ENCODE results near the gene DPH3.

Gene DPH3

DNA sequence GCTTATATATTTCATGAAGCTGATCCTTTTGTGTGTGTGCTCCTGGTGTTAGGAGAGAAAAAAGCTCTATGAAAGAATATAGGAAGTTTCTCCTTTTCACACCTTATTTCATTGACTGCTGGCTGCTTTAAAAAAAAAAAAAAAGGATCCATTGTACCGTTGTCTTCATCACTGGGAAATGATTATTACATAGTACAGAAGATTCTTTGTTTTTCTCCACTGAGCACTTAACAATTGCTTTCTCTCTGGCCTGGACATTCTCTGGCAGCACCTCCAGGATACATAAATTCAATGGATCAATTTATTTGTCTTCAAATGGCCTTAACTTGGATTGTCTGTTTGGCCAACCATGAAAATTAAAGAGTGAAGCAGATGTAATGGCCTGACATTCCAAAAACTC, 37.2 kb downstream of the DPH3 start:
- DNase-seq = no peak

DNA sequence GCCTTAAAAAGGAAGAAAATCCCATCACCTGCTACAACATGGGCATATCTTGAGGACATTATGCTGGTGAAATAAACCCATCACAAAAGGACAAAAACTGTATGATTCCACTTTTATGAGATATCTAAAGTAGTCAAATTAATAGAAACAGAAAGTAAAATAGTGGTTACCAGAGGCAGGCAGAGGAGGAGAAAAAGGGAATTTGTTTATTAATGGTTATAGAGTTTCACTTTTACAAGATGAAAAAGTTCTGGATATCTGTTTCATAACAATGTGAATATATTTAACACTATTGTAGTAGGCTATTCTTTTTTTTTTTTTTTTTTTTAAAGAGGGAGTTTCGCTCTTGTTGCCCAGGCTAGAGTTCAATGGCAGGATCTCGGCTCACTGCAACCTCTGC, 40.4 kb downstream of the DPH3 start:
- DNase-seq = no peak

DNA sequence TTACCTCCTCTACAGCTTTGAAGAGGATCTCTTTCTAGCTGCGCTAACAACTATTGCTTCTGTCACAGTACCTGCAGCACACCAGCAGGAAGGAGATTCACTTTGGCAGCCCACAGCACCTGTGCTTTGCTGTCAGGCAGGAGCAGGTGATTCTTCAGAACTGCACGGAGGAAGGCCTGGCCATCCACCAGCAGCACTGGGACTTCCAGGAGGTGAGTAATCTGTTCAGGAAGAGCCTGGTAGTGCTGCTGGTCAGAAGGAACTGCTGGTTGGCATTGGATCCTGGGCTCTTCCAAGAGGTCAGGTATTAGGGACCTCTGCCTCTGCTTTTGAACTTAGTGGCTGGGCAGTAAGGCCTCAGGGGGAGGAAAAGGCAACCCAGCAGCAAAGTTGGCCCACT, 42.2 kb downstream of the DPH3 start:
- DNase-seq = no peak

DNA sequence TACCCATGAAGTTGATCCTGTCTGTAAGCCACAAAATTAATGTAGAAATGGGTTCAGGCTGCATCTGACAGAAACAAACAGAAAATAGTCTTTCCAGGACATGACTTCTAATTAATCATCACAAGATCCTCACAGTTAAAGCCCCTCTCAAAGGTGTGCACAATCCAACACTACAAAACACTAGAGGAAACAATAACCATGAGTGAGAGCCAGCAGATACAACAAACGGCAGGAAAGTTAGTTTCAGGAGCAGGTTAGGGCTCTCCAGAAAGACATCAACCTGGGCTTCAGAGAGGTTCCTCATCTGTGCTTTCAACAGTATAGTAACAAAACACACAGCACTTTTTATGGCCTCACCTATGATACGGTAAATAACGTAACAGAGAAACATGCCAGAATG, 42.8 kb downstream of the DPH3 start:
- DNase-seq = no peak

DNA sequence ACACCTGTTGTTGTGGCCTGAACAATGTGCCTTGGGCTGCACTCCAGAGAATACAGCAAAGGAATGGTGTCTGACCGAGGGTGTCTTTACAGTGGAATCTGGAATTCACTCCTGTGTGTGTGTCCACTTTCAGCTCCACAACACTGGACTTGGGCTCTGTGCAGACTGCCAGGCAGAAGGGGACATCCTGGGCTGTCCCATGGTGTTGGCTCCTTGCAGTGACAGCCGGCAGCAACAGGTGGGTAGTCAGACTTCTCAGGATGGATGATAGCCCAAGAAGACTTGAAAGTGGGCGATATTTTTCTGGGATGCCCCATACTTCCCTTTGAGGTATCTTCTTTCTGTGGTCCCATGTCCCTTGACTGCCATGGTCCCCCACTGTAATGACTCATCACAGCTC, 45.0 kb downstream of the DPH3 start:
- DNase-seq = no peak

DNA sequence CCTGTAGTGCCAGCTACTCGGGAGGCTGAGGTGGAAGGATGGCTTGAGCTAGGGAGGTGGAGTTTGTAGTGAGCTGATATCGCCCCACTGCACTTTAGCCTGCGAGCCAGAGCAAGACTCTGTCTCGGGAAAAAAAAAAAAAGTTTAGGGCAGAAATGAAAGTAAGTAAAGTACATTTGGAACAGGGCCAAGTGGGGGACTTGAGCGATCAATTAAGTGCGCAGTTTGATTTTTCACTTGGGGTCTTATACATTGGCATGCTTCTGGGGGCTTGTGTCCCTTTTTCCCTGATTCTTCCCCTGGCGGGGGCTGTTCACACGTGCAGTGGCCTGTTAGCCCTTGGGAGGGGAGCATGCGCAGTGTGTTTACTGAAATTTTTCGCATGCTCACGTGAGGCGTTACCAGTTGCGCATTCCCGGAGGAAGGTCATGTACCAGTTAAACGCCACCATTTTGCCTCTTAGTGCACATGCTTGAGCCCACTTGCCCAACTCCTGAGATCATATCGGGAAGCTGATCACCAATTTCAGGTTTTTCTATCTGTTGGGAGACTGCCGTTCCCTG, 48.3 kb downstream of the DPH3 start:
- no peak for DNase-seq

DNA sequence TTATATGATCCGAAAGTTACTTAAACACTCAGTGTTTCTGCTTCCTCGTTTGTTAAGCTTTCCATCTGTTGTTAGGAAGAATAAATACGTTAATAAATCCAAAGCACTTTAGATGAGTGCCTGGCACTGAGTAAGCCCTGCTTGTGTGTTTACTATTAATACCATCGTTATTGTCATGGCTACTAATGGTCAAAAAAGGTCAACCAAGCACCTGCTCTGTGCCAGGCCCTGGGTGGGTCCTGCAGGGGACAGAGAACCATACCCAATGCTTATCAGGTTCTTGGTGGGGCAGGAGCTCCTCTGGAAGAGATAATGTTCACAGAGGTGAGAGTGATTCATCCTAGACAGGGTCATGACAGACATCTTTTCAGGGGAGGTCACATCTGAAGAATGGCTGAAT, 50.4 kb downstream of the DPH3 start:
- DNase-seq = no peak

DNA sequence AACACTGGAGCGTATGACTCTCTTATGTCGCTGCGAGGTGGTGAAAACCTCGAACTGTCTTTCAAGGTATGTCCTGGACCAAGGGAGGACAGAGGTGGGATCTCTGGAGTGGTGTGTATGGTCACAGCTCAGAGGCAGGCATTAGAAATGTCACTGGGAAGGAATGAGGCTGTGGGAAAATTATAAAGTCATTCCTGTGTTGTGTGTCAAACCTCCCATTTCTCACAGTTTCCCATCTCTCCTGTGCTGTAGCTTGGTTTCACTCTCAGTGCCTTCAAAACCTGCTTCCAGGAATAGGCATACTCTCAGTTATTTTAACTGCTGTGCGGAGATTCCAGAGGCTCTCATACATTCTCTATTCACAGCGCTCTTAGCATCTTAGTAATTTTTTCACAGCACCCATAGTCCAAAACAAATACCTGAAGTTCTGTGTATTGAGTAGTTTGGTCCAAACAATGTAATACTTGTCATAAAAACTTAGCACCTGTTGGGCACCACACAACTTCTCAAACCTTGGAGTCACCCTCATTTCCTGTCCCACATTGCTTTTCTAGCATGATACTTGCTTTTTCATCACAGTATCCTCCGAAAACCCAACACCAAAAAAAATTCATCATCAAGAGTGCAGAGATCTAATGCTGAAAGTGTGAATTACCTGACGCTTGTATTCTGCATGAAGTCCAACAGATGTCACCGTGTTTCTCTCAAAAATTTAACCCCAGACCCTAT, 53.4 kb downstream of the DPH3 start:
- no peak for DNase-seq
